H9 (cell line): ENCODE data around the gene NHS. TPM values are rescaled to one million over a fixed set of nuclear protein-coding genes. Genes with fewer than 3 reads are reported as not detected.

Experiments
- DNase-seq: peaks from one replicate; pipeline ENCODE4 v3.0.0-alpha.2; 2017
- H2AFZ ChIP-seq: one replicate; pipeline ENCODE4 v1.6.1; 2013; ENCODE audit warnings: mild to moderate bottlenecking, low read length, control low read depth, moderate library complexity
- H2AK5ac ChIP-seq: 2 replicates; pipeline ENCODE4 v1.6.1; 2013; ENCODE audit warnings: low read length, control low read depth, mixed read lengths; ENCODE audit not compliant: insufficient read length
- H2BK120ac ChIP-seq: one replicate; pipeline ENCODE4 v1.6.1; 2013; ENCODE audit warnings: low read depth, mild to moderate bottlenecking, low read length, control low read depth, inconsistent platforms; ENCODE audit not compliant: poor library complexity, severe bottlenecking
- H2BK12ac ChIP-seq: 2 replicates; pipeline ENCODE4 v1.6.1; 2013; ENCODE audit warnings: low read length, control low read depth, mixed read lengths, low read depth; ENCODE audit not compliant: insufficient read length
- H2BK15ac ChIP-seq: 2 replicates; pipeline ENCODE4 v1.6.1; 2013; ENCODE audit warnings: low read depth, low read length, control low read depth
- H2BK20ac ChIP-seq: one replicate; pipeline ENCODE4 v1.6.1; 2013; ENCODE audit warnings: low read depth, mild to moderate bottlenecking, low read length, control low read depth, inconsistent platforms; ENCODE audit not compliant: poor library complexity, severe bottlenecking
- H2BK5ac ChIP-seq: 2 replicates; pipeline ENCODE4 v1.6.1; 2013; ENCODE audit warnings: low read length, control low read depth, mixed read lengths; ENCODE audit not compliant: insufficient read length
- H3K14ac ChIP-seq: 2 replicates; pipeline ENCODE4 v1.6.1; 2013; ENCODE audit warnings: low read length, control low read depth; ENCODE audit not compliant: insufficient read depth
- H3K18ac ChIP-seq: 2 replicates; pipeline ENCODE4 v1.6.1; 2013; ENCODE audit warnings: low read depth, mild to moderate bottlenecking, mixed read lengths, low read length, control low read depth; ENCODE audit not compliant: insufficient read length
- H3K23ac ChIP-seq: 2 replicates; pipeline ENCODE4 v1.6.1; 2013; ENCODE audit warnings: low read length, control low read depth, mixed read lengths, low read depth; ENCODE audit not compliant: insufficient read length
- H3K23me2 ChIP-seq: 2 replicates; pipeline ENCODE4 v1.6.1; 2013; ENCODE audit warnings: low read depth, mild to moderate bottlenecking, mixed read lengths, low read length, control low read depth; ENCODE audit not compliant: insufficient read length, poor library complexity, severe bottlenecking
- H3K27ac ChIP-seq: 2 replicates; pipeline ENCODE4 v1.5.1; 2013; ENCODE audit warnings: low read length, control low read depth, mixed read lengths, low read depth; ENCODE audit not compliant: insufficient read length
- H3K27me3 ChIP-seq: 2 replicates; pipeline ENCODE4 v1.6.1; 2013; ENCODE audit warnings: low read length, control low read depth, inconsistent platforms; ENCODE audit not compliant: insufficient read depth
- H3K4ac ChIP-seq: 2 replicates; pipeline ENCODE4 v1.6.1; 2013; ENCODE audit warnings: low read depth, mild to moderate bottlenecking, control low read depth, inconsistent platforms, low read length, moderate library complexity
- H3K4me1 ChIP-seq: 2 replicates; pipeline ENCODE4 v1.6.1; 2013; ENCODE audit warnings: low read length, control low read depth, inconsistent platforms; ENCODE audit not compliant: insufficient read depth
- H3K4me2 ChIP-seq: 2 replicates; pipeline ENCODE4 v1.6.1; 2013; ENCODE audit warnings: low read length, control low read depth, mixed read lengths; ENCODE audit not compliant: insufficient read length, insufficient read depth
- H3K56ac ChIP-seq: 2 replicates; pipeline ENCODE4 v1.6.1; 2013; ENCODE audit warnings: low read depth, mild to moderate bottlenecking, mixed read lengths, low read length, control low read depth; ENCODE audit not compliant: insufficient read length
- H3K79me1 ChIP-seq: 2 replicates; pipeline ENCODE4 v1.6.1; 2013; ENCODE audit warnings: low read depth, mild to moderate bottlenecking, moderate library complexity, low read length, control low read depth, inconsistent platforms; ENCODE audit not compliant: insufficient read depth, poor library complexity, severe bottlenecking
- H3K79me2 ChIP-seq: 2 replicates; pipeline ENCODE4 v1.6.1; 2013; ENCODE audit warnings: low read length, control low read depth, inconsistent platforms; ENCODE audit not compliant: insufficient read depth
- H3K9ac ChIP-seq: 2 replicates; pipeline ENCODE4 v1.6.1; 2013; ENCODE audit warnings: low read length, control low read depth, mixed read lengths; ENCODE audit not compliant: insufficient read length; ENCODE audit errors: extremely low read depth
- H3K9me3 ChIP-seq: one replicate; pipeline ENCODE4 v1.6.1; 2013; ENCODE audit warnings: low read depth, low read length, inconsistent platforms; ENCODE audit not compliant: control insufficient read depth
- H3T11ph ChIP-seq: one replicate; pipeline ENCODE4 v1.6.1; 2013; ENCODE audit warnings: mild to moderate bottlenecking, low read length, control low read depth, inconsistent platforms
- H4K20me1 ChIP-seq: one replicate; pipeline ENCODE4 v1.6.1; 2013; ENCODE audit not compliant: control insufficient read depth, insufficient read length, insufficient read depth
- H4K5ac ChIP-seq: 2 replicates; pipeline ENCODE4 v1.6.1; 2013; ENCODE audit warnings: low read depth, mild to moderate bottlenecking, mixed read lengths, low read length, control low read depth; ENCODE audit not compliant: insufficient read length
- H4K8ac ChIP-seq: replicated peaks from 2 replicates; pipeline ENCODE4 v1.6.1; 2013; ENCODE audit warnings: low read length, control low read depth, mixed read lengths, low read depth; ENCODE audit not compliant: insufficient read length
- H4K91ac ChIP-seq: 2 replicates; pipeline ENCODE4 v1.6.1; 2013; ENCODE audit warnings: low read depth, mild to moderate bottlenecking, moderate library complexity, mixed read lengths, low read length, control low read depth; ENCODE audit not compliant: insufficient read length
- H3K27ac Mint-ChIP-seq, 3 experiments: 2 replicates in 2 of 3; 3 replicates in 1 of 3; pipeline ENCODE4 v1.8.0; 2020 to 2021; ENCODE audit warnings: mixed read lengths in 3 of 3, mild to moderate bottlenecking in 1 of 3, moderate library complexity in 1 of 3
- H3K27me3 Mint-ChIP-seq: 2 replicates; pipeline ENCODE4 v1.8.0; 2021; ENCODE audit warnings: low read depth, mild to moderate bottlenecking, moderate library complexity, mixed read lengths
- H3K36me3 Mint-ChIP-seq, 3 experiments: 2 replicates in 2 of 3; 3 replicates in 1 of 3; pipeline ENCODE4 v1.8.0; 2020 to 2021; ENCODE audit warnings: low read depth in 3 of 3, mixed read lengths in 3 of 3; ENCODE audit not compliant: insufficient read depth in 1 of 3
- H3K4me1 Mint-ChIP-seq, 2 experiments: 2 replicates each; pipeline ENCODE4 v1.8.0; 2020; ENCODE audit warnings: mixed read lengths in 2 of 2
- H3K4me3 Mint-ChIP-seq, 2 experiments: 2 replicates in 1 of 2; 3 replicates in 1 of 2; pipeline ENCODE4 v1.8.0; 2020 to 2021; ENCODE audit warnings: mild to moderate bottlenecking in 2 of 2, mixed read lengths in 2 of 2, moderate library complexity in 1 of 2
- H3K9me3 Mint-ChIP-seq, 2 experiments: 2 replicates in 1 of 2; 3 replicates in 1 of 2; pipeline ENCODE4 v1.8.0; 2020; ENCODE audit warnings: mild to moderate bottlenecking in 2 of 2, mixed read lengths in 2 of 2, moderate library complexity in 1 of 2
- CTCF ChIP-seq: fragments of 200-600 bp; sonication (generic); conservative IDR thresholded peaks from 3 replicates; pipeline ENCODE4 v1.8.0; 2021; ENCODE audit warnings: antibody characterized with exemption, mild to moderate bottlenecking
- WGBS: extraction: QIAGEN DNeasy Blood & Tissue Kit; methylation state at CpG from one replicate; pipeline ENCODE4 v1.1.7; 2013; ENCODE audit warnings: missing lambda C conversion rate, low lambda C conversion rate, mixed read lengths; ENCODE audit not compliant: insufficient read length; ENCODE audit errors: extremely low coverage; 5-methylcytosine and 5-hydroxymethylcytosine counted together
- total RNA-seq: library from RNA; stranded (reverse); gene quantifications from 2 replicates; pipeline ENCODE4 v1.2.1, GENCODE V29; 2021

Gene NHS
- total RNA-seq, 1 experiment from 2014 or later: 8.7 TPM

GRCh38 chrX:17594693-17595092 is 219.7 kb downstream of the NHS start:
- H3K4me2 ChIP-seq: no peak overlapping the region
- H3K4me1 ChIP-seq: no peaks in the 10 kb centered on the region
- no peaks in the 10 kb centered on the region for H3K79me1 ChIP-seq
- no peak overlapping the region for H3K18ac ChIP-seq
- no peak overlapping the region for H3K56ac ChIP-seq
- H2BK120ac ChIP-seq: no peak overlapping the region
- H4K20me1 ChIP-seq: no peaks in the 10 kb centered on the region
- H3K79me2 ChIP-seq: no peaks in the 10 kb centered on the region
- H3T11ph ChIP-seq: no peak overlapping the region
- no peak overlapping the region for H2BK20ac ChIP-seq
- no peaks in the 10 kb centered on the region; the same call in none of the 2 replicates for H3K27me3 ChIP-seq
- no peak overlapping the region for H2AK5ac ChIP-seq
- no peak overlapping the region for H2BK12ac ChIP-seq
- no peak overlapping the region for H2AFZ ChIP-seq
- no peaks in the 10 kb centered on the region for H3K23me2 ChIP-seq
- H2BK5ac ChIP-seq: no peak overlapping the region
- no peak overlapping the region for H2BK15ac ChIP-seq
- Mint-ChIP-seq H3K36me3 (peaks cover 0 to 2% (median 0%) of the 10 kb centered on the region in 3 experiments; a peak in 1 of 7 replicates), H3K27me3 (peaks cover 3% of the 10 kb centered on the region), H3K4me1 (peaks cover 17% of the 10 kb centered on the region in 2 experiments), H3K4me3 (no peak overlapping the region), H3K27ac (no peak overlapping the region), H3K9me3 (no peaks in the 10 kb centered on the region)
- no peak overlapping the region for H3K14ac ChIP-seq
- H3K9ac ChIP-seq: no peak overlapping the region
- TF ChIP-seq CTCF: no peak
- no peak overlapping the region for H4K91ac ChIP-seq
- H4K8ac ChIP-seq: no peak overlapping the region
- H3K23ac ChIP-seq: no peak overlapping the region
- no peak overlapping the region for H4K5ac ChIP-seq
- H3K27ac ChIP-seq: no peak overlapping the region
- H3K4ac ChIP-seq: no peak overlapping the region
- no peaks in the 10 kb centered on the region for H3K9me3 ChIP-seq
- no CpG with 5 or more reads among the region's 2 CpGs for WGBS
- DNase-seq: no peak
